ENCODE results near the gene GOLGA6C. TPM values are rescaled to one million over a fixed set of nuclear protein-coding genes. Genes with fewer than 3 reads are reported as not detected.
"Not testable (repeated sequence)": the region's sequence is repeated elsewhere in the genome, so short reads cannot be mapped to it uniquely, and the experiment has no call there.

The GOLGA6C gene
- total RNA-seq, 1 experiment from 2014 or later: not detected

DNA sequence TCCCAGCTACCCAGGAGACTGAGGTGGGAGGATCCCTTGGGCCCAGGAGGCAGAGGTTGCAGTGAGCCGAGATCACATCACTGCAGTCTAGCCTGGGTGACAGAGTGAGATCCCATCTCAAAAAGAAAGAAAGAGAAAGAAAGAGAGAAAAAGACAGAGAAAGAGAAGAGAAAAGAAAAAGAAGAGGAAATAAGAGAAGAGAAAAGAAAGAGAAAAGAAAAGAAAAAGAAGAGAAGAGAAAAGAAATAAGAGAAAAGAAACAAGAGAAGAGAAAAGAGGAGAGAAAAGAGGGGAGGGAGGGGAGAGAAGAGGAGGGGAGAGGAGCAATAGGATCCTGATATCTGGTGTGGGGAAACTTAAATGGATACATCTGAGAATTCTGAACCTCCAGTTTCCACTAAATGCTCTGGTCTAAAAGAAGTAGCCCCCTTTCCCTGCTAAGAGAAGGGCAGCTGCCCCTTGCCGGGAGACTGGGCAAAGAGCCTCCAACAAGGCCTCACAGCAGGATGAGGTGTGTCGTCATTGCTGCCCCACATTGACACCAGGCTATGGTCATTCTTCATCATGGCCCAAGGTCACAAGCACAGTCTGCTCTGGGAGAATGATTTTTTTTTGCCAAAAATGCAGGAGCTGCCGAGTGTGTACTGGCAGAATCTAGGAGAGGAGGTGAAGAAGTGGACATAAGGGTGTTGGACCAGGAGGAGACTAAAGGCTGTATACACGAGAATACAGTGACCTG, 56.6 kb downstream of the GOLGA6C start:
- Mint-ChIP-seq H3K27ac (no peak overlapping the region), H3K9me3 (no peaks in the 10 kb centered on the region), H3K4me3 (no peak overlapping the region), H3K36me3 (ENCODE audit: insufficient read depth in 1 of 3, low read depth in 3 of 3) (no peaks in the 10 kb centered on the region), H3K27me3 (ENCODE audit: low read depth) (peaks cover 17% of the 10 kb centered on the region), H3K4me1 (no peaks in the 10 kb centered on the region)
- no CpG with 5 or more reads among the region's 5 CpGs for WGBS (ENCODE audit: extremely low coverage, insufficient read length, low lambda C conversion rate)
- Histone ChIP-seq H3K9me3 (ENCODE audit: control insufficient read depth, low read depth, low read length) (no peaks in the 10 kb centered on the region), H4K91ac (ENCODE audit: insufficient read length, low read depth, low read length) (no peak overlapping the region), H3K79me2 (ENCODE audit: insufficient read depth, low read length) (no peaks in the 10 kb centered on the region), H3K14ac (ENCODE audit: insufficient read depth, low read length) (no peak overlapping the region), H3K4ac (ENCODE audit: low read depth, low read length) (no peak overlapping the region), H4K5ac (ENCODE audit: insufficient read length, low read depth, low read length) (no peak overlapping the region), H3K23ac (ENCODE audit: insufficient read length, low read depth, low read length) (no peak overlapping the region), H2BK20ac (ENCODE audit: low read depth, low read length, poor library complexity, severe bottlenecking) (no peak overlapping the region), H3K9ac (ENCODE audit: extremely low read depth, insufficient read length, low read length) (no peak overlapping the region), H4K20me1 (ENCODE audit: control insufficient read depth, insufficient read depth, insufficient read length) (no peaks in the 10 kb centered on the region), H3K27me3 (ENCODE audit: insufficient read depth, low read length) (no peaks in the 10 kb centered on the region), H3K18ac (ENCODE audit: insufficient read length, low read depth, low read length) (no peak overlapping the region), H4K8ac (replicated peaks; ENCODE audit: insufficient read length, low read depth, low read length) (no peak overlapping the region), H3K4me1 (ENCODE audit: insufficient read depth, low read length) (no peaks in the 10 kb centered on the region), H3K79me1 (ENCODE audit: insufficient read depth, low read depth, low read length, poor library complexity, severe bottlenecking) (no peaks in the 10 kb centered on the region), H2BK120ac (ENCODE audit: low read depth, low read length, poor library complexity, severe bottlenecking) (no peak overlapping the region), H2BK5ac (ENCODE audit: insufficient read length, low read length) (no peak overlapping the region), H2AFZ (ENCODE audit: low read length) (no peak overlapping the region), H3K23me2 (ENCODE audit: insufficient read length, low read depth, low read length, poor library complexity, severe bottlenecking) (no peaks in the 10 kb centered on the region), H2AK5ac (ENCODE audit: insufficient read length, low read length) (no peak overlapping the region), H3K4me2 (ENCODE audit: insufficient read depth, insufficient read length, low read length) (no peak overlapping the region), H3K27ac (ENCODE audit: insufficient read length, low read depth, low read length) (no peak overlapping the region), H2BK12ac (ENCODE audit: insufficient read length, low read depth, low read length) (no peak overlapping the region), H3K56ac (ENCODE audit: insufficient read length, low read depth, low read length) (no peak overlapping the region), H3T11ph (ENCODE audit: low read length) (no peak overlapping the region), H2BK15ac (ENCODE audit: low read depth, low read length) (no peak overlapping the region)
- TF ChIP-seq, protein P1, sequence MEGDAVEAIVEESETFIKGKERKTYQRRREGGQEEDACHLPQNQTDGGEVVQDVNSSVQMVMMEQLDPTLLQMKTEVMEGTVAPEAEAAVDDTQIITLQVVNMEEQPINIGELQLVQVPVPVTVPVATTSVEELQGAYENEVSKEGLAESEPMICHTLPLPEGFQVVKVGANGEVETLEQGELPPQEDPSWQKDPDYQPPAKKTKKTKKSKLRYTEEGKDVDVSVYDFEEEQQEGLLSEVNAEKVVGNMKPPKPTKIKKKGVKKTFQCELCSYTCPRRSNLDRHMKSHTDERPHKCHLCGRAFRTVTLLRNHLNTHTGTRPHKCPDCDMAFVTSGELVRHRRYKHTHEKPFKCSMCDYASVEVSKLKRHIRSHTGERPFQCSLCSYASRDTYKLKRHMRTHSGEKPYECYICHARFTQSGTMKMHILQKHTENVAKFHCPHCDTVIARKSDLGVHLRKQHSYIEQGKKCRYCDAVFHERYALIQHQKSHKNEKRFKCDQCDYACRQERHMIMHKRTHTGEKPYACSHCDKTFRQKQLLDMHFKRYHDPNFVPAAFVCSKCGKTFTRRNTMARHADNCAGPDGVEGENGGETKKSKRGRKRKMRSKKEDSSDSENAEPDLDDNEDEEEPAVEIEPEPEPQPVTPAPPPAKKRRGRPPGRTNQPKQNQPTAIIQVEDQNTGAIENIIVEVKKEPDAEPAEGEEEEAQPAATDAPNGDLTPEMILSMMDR (conservative IDR thresholded peaks at IDR 0.05): no peak
- DNase-seq: no peak

DNA sequence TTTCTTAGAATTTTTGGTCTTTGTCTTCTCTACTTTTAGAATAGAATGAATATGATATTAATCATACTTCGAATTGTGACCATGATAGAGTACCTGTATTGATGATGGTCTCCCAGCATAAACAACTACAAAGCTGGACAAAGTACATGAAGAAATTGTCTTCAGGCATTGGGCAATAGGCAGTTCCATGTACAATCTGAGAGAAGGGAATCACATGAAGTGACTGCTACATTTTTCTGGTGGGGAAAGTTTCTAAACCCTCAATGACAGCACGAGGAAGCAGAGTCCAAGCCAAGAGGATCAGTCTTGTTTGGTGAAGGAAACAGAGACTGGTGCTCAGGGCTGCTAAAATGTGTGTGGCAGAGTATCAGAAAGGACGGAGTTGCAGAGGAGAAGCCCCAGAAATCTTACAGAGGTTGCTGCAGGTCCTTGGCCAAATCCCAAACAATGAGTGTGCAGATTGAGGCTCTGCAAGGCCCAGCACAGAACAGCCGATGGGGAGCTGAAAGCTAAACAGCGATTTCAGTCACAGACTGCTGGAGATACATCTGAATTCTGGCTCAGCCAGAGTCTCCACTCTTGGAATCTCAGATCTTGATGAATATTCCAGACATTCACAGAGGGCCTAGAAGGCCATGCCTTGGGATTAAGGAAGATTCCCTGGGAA, 61.2 kb downstream of the GOLGA6C start:
- not testable (repeated sequence) for H2BK12ac ChIP-seq (ENCODE audit: insufficient read length, low read depth, low read length); H3K4me1 ChIP-seq (ENCODE audit: insufficient read depth, low read length); H3K14ac ChIP-seq (ENCODE audit: insufficient read depth, low read length); H3K79me1 ChIP-seq (ENCODE audit: insufficient read depth, low read depth, low read length, poor library complexity, severe bottlenecking); H3K23ac ChIP-seq (ENCODE audit: insufficient read length, low read depth, low read length); H3K36me3 Mint-ChIP-seq (ENCODE audit: insufficient read depth in 1 of 3, low read depth in 3 of 3); DNase-seq; H2AK5ac ChIP-seq (ENCODE audit: insufficient read length, low read length); H3K27ac Mint-ChIP-seq; H3T11ph ChIP-seq (ENCODE audit: low read length); H4K91ac ChIP-seq (ENCODE audit: insufficient read length, low read depth, low read length); H2BK120ac ChIP-seq (ENCODE audit: low read depth, low read length, poor library complexity, severe bottlenecking); H2BK5ac ChIP-seq (ENCODE audit: insufficient read length, low read length); H3K27ac ChIP-seq (ENCODE audit: insufficient read length, low read depth, low read length); H4K20me1 ChIP-seq (ENCODE audit: control insufficient read depth, insufficient read depth, insufficient read length); H3K4me3 Mint-ChIP-seq; H3K18ac ChIP-seq (ENCODE audit: insufficient read length, low read depth, low read length); H3K4me1 Mint-ChIP-seq; H3K56ac ChIP-seq (ENCODE audit: insufficient read length, low read depth, low read length); H3K9ac ChIP-seq (ENCODE audit: extremely low read depth, insufficient read length, low read length); H4K8ac ChIP-seq (replicated peaks; ENCODE audit: insufficient read length, low read depth, low read length); H3K27me3 ChIP-seq (ENCODE audit: insufficient read depth, low read length); H3K4ac ChIP-seq (ENCODE audit: low read depth, low read length); H2AFZ ChIP-seq (ENCODE audit: low read length); H4K5ac ChIP-seq (ENCODE audit: insufficient read length, low read depth, low read length); H2BK15ac ChIP-seq (ENCODE audit: low read depth, low read length); H3K23me2 ChIP-seq (ENCODE audit: insufficient read length, low read depth, low read length, poor library complexity, severe bottlenecking); H3K4me2 ChIP-seq (ENCODE audit: insufficient read depth, insufficient read length, low read length); H3K9me3 Mint-ChIP-seq; H3K9me3 ChIP-seq (ENCODE audit: control insufficient read depth, low read depth, low read length); H2BK20ac ChIP-seq (ENCODE audit: low read depth, low read length, poor library complexity, severe bottlenecking); H3K79me2 ChIP-seq (ENCODE audit: insufficient read depth, low read length)
- H3K27me3 Mint-ChIP-seq (ENCODE audit: low read depth): peaks cover 29% of the 10 kb centered on the region
- no CpG with 5 or more reads among the region's 5 CpGs for WGBS (ENCODE audit: extremely low coverage, insufficient read length, low lambda C conversion rate)

Data from H9 (cell line).